Small intestine (tissue), 7 donors: ENCODE data around the gene G3BP1. TPM values are rescaled to one million over a fixed set of nuclear protein-coding genes. Genes with fewer than 3 reads are reported as not detected.
A peak's percentile ranks its signal among the peaks of the same experiment; 100 is the strongest.

Experiments
- DNase-seq, 2 donors: peaks; one replicate each; pipeline versions ENCODE4 v3.0.0 to v3.0.0-alpha.2; 2013
- FAIRE-seq: peaks from 2 replicates; lab custom pipeline; 2012; peaks lifted over from hg19 to GRCh38; lab: Jason Lieb, UNC
- H3K27ac ChIP-seq, 3 donors: one replicate each; pipeline ENCODE4 v1.5.1; 2013; ENCODE audit warnings: low read length in 2 of 3, mild to moderate bottlenecking in 2 of 3, control low read depth in 1 of 3, inconsistent platforms in 1 of 3, low read depth in 1 of 3, moderate library complexity in 1 of 3
- H3K27me3 ChIP-seq, 3 donors: one replicate each; pipeline ENCODE4 v1.6.1; 2013; ENCODE audit warnings: low read length in 3 of 3, inconsistent platforms in 1 of 3; ENCODE audit not compliant: control insufficient read depth in 3 of 3, insufficient read depth in 3 of 3
- H3K36me3 ChIP-seq, 3 donors: one replicate each; pipeline ENCODE4 v1.6.1; 2013; ENCODE audit warnings: low read length in 3 of 3, inconsistent platforms in 1 of 3, low read depth in 1 of 3, mild to moderate bottlenecking in 1 of 3, moderate library complexity in 1 of 3; ENCODE audit not compliant: control insufficient read depth in 3 of 3, insufficient read depth in 2 of 3
- H3K4me1 ChIP-seq, 3 donors: one replicate each; pipeline ENCODE4 v1.6.1; 2013; ENCODE audit warnings: low read length in 2 of 3, inconsistent platforms in 1 of 3, low read depth in 1 of 3, mild to moderate bottlenecking in 1 of 3, moderate library complexity in 1 of 3; ENCODE audit not compliant: control insufficient read depth in 3 of 3, insufficient read depth in 2 of 3
- H3K4me3 ChIP-seq, 3 donors: one replicate each; pipeline ENCODE4 v1.5.1; 2013; ENCODE audit warnings: low read length in 3 of 3, control low read depth in 1 of 3, inconsistent platforms in 1 of 3, low read depth in 1 of 3, mild to moderate bottlenecking in 1 of 3, moderate library complexity in 1 of 3
- H3K9me3 ChIP-seq, 2 donors: one replicate each; pipeline ENCODE4 v1.6.1; 2013; ENCODE audit warnings: low read depth in 1 of 2, low read length in 1 of 2; ENCODE audit not compliant: control insufficient read depth in 2 of 2, insufficient read depth in 1 of 2
- WGBS, 3 donors: extraction: QIAGEN DNeasy Blood & Tissue Kit; methylation state at CpG; one replicate each; pipeline ENCODE4 v1.1.7; 2013; 5-methylcytosine and 5-hydroxymethylcytosine counted together
- polyA plus RNA-seq, 4 donors: library from polyadenylated mRNA; stranded (reverse) in 3 of 4; unstranded in 1 of 4; fragments of 200-250 nt in 3 of 4; fragments of 120-200 nt in 1 of 4; gene quantifications; one replicate each; pipeline versions ENCODE4 v1.2.1 to v1.2.3, GENCODE V29; 2013
- donor health status: healthy with polysubstance abuse.
- donor health status: control.
- donor health status: control.
- donor health status: Bipolar disorder and iron deficiency.
- donor health status: healthy.

Gene G3BP1
- polyA plus RNA-seq, 4 donors = 11.9 to 112 (median 26.0) TPM

DNA sequence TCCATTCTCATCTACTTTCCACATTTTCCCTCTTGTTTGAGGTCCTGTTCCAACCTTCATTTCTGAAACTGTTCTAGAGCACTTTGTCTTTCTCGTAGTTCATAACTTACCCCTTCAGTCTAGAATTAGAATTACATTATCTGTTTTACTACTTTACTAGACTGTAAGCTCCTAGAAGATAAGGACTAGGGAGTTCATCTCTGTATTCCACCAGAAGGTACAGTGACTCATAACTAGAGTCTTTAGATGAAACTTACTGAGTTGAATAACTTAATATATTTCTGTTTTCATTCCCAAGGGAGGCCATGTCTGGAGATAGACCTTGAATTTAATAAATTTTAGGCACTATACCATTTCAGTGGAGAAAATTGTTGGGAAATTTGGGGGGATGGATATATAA is 38.7 kb downstream of the G3BP1 start:
- FAIRE-seq = no peak
- WGBS, 3 donors = 37 to 94% (median 42%) methylated on average over 1 of the region's 1 CpG

DNA sequence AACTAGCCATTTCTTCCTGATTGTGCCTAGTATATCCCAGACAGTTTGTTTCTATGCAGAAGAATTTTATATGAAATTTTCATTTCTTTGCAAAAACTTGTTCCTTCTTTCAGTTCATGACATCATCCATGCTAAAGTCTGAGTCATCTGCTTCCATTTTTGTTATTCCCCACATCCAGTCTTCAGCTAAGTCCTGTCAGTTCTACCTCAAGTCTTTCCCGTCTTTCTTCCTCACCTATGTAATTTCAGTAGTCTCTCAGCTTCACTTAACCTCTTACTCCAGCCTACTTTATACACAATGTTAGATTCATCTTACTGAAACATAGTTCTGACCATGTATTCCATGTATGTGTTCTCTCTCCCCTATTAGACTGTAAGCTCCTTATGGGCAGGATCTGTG is 39.1 kb downstream of the G3BP1 start:
- Histone ChIP-seq H3K36me3 (peaks cover 4 to 9% (median 9%) of the 10 kb centered on the region in 3 donors), H3K27me3 (no peaks in the 10 kb centered on the region), H3K27ac (no peak overlapping the region), H3K4me3 (no peak overlapping the region), H3K9me3 (no peaks in the 10 kb centered on the region), H3K4me1 (no peaks in the 10 kb centered on the region)
- FAIRE-seq = no peak
- WGBS, 3 donors = 94% methylated on average over 1 of the region's 1 CpG
- DNase-seq = no peak

More for the DNA sequence above, 38.7 kb downstream of the G3BP1 start:
- Histone ChIP-seq H3K4me1 (no peaks in the 10 kb centered on the region), H3K9me3 (no peaks in the 10 kb centered on the region), H3K27me3 (no peaks in the 10 kb centered on the region), H3K36me3 (peaks cover 4 to 9% (median 7%) of the 10 kb centered on the region in 3 donors), H3K27ac (no peak overlapping the region), H3K4me3 (no peak overlapping the region)
- no peak for DNase-seq

DNA sequence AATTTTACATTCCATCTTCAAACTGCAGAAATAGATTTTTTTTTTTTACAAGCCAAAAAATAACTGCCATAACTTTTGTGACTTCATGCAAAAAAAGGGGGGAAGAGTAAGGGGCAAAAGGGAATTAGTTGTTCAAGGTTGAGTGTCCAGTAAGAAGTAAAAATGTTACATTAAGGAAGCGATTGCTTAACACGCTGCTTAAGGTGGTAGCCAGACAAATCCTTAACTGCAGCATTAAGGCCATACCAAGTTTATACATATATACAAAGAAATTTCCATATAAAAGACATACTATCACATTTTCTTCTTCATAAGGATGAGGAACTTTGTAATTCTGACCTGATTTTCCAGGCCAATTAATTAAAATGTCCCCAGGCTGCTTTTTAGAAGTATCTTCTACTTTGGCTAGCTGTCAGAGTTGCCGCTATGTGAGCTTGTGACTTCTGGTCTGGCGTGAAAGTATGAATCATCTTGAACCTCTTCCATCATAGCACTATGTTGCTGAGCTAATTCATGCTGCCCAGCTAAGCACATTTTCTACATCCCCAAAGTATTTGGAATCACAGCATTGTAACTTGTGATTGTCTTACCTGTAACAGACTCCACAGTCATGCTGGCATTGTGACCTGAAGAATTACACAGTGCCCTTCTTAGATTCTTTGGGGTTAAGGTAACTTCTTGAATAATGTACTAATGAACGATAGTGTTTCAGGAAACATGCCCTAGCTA is 40.0 kb downstream of the G3BP1 start:
- no peaks in the 10 kb centered on the region for H3K9me3 ChIP-seq
- H3K4me1 ChIP-seq = no peaks in the 10 kb centered on the region
- peaks cover 4 to 11% (median 7%) of the 10 kb centered on the region in 3 donors for H3K36me3 ChIP-seq
- FAIRE-seq (no peak), DNase-seq (no peak)
- H3K4me3 ChIP-seq = no peak overlapping the region
- no peaks in the 10 kb centered on the region for H3K27me3 ChIP-seq
- H3K27ac ChIP-seq = no peak overlapping the region
- WGBS, 3 donors = 86 to 96% (median 94%) methylated on average over 5 of the region's 5 CpGs

DNA sequence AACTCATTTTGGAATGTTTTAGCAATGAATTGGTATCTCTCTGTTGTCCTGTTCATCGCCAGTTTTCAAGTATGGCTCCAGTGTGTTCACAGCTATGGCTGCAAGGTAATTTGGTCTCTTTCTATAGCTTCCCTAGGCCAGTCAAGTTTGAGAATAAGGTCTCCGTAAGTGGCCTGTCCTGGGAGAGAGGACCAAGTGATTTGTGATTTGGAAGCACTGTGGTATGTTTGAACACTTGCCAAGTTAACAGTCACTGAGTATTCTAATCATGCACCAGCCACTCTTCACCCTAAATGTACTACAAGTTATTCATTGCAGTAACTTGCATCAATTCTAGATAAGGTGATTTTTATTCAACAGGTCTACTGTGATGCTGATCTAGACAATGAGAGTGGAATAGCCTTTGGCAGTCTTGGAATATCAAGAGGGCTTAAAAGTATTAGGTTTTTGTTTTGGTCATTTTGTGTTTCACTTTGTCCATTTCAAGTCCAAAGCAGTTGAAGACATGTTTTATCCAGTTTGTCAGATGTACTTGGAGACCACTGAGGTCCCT is 41.1 kb downstream of the G3BP1 start:
- H3K27ac ChIP-seq = no peak overlapping the region
- 88 to 95% (median 89%) methylated on average over 2 of the region's 2 CpGs for WGBS, 3 donors
- H3K27me3 ChIP-seq = no peaks in the 10 kb centered on the region
- no peak overlapping the region for H3K4me3 ChIP-seq
- no peaks in the 10 kb centered on the region for H3K4me1 ChIP-seq
- no peak for FAIRE-seq
- peaks cover 4 to 11% (median 7%) of the 10 kb centered on the region in 3 donors for H3K36me3 ChIP-seq
- DNase-seq = no peak
- no peaks in the 10 kb centered on the region for H3K9me3 ChIP-seq

DNA sequence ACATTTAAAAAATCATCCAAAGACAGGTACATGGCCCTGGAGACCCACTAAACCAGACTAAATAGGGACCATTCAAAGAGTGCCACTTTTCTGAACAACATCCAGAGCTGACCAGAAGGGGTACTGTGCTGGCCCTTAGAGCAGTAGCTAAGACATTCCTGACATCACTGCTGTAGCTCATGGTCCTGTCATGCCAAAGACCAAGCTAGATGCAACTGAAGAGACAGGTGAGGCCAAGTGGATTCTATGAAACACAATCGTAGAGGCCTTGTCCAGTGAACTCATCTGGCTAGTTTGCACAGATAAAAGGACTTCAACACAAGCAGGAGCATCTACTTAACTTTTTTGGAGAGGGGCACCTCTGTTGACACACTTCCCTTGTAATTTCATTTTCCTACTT is 43.3 kb downstream of the G3BP1 start:
- Histone ChIP-seq H3K4me1 (no peaks in the 10 kb centered on the region), H3K9me3 (no peaks in the 10 kb centered on the region), H3K27ac (no peak overlapping the region), H3K4me3 (no peak overlapping the region), H3K36me3 (peaks cover 2 to 11% (median 4%) of the 10 kb centered on the region in 3 donors), H3K27me3 (no peaks in the 10 kb centered on the region)
- DNase-seq (no peak), FAIRE-seq (no peak)
- WGBS, 3 donors = 71 to 87% (median 83%) methylated on average over 1 of the region's 1 CpG

DNA sequence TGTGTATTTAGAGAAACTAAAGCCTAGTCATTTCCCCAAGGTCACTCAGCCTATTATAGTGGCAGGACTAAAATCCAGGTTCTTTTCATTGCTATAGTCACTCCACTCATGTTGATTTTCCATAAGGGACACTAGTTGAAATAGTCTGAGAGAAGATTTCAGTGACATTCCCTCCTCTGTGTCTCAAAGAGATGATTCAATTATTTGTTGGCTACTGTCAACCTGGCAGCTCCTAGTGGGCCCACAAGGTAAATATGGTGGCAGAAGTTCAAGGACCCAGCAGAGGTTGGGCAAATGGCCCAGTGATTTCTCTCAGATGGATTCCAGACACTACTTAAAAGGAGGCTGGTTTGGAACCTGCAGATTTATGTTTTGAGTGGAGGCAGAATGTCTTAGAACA is 48.1 kb downstream of the G3BP1 start:
- Histone ChIP-seq H3K36me3 (peaks cover 0 to 5% (median 3%) of the 10 kb centered on the region in 3 donors), H3K27ac (no peak overlapping the region), H3K9me3 (no peaks in the 10 kb centered on the region), H3K27me3 (no peaks in the 10 kb centered on the region), H3K4me1 (peaks cover 0 to 2% (median 0%) of the 10 kb centered on the region in 3 donors), H3K4me3 (no peak overlapping the region)
- DNase-seq = no peak
- FAIRE-seq = no peak

DNA sequence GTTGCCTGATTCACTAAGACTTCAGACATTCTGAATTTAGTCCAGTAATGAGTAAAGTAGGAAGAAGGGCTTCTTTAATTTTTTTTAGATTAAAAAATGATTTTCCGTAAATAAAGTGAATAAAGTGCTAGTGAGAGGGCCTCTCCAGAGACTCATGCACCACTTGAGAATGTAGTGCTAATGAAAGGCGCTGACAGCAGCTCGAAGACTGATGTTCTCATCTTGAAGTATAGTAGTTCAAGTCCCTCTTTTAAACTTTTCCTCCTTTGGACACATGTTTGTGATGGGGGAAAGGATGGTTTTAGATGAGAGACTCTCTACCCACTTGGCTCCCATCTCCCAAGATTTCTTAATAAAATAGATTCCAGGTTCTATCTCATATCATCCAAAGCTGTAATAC is 48.5 kb downstream of the G3BP1 start:
- Histone ChIP-seq H3K27me3 (no peaks in the 10 kb centered on the region), H3K9me3 (no peaks in the 10 kb centered on the region), H3K36me3 (peaks cover 0 to 5% (median 3%) of the 10 kb centered on the region in 3 donors), H3K4me3 (no peak overlapping the region), H3K27ac (no peak overlapping the region), H3K4me1 (peaks cover 0 to 2% (median 0%) of the 10 kb centered on the region in 3 donors)
- DNase-seq (no peak), FAIRE-seq (no peak)
- 90 to 98% (median 97%) methylated on average over 3 of the region's 3 CpGs for WGBS, 3 donors

DNA sequence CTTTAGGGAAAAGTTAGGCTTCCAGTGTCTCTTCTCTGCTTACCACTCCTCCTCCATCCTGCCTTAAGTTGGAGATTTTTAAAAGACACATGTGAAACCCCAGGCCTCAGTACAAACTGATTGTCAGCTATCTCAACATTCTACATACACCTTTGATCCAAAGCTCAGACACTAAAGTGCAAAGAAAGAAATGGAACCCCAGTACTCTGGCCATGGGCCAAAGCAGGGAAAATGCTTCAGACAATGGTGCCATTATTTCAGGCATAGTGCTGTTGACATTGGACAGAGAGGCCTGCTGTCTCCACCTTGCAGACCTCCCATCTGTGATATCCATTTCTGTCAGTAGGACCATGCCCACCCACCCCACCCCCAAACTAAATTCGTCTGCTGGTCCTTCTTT is 49.1 kb downstream of the G3BP1 start:
- 25 to 56% (median 33%) methylated on average over 1 of the region's 1 CpG for WGBS, 3 donors
- FAIRE-seq (no peak), DNase-seq (peak; percentile 20 to 38)
- Histone ChIP-seq H3K36me3 (peaks cover 0 to 5% (median 2%) of the 10 kb centered on the region in 3 donors), H3K4me1 (peaks cover 0 to 2% (median 0%) of the 10 kb centered on the region in 3 donors), H3K4me3 (no peak overlapping the region), H3K27me3 (no peaks in the 10 kb centered on the region), H3K9me3 (no peaks in the 10 kb centered on the region), H3K27ac (no peak overlapping the region)
